SHP77 (cell line): ENCODE data around the gene PARP1.

Source experiments
- DNase-seq, 2 experiments: peaks; one replicate each; lab custom pipeline; 2025; lab: John Stamatoyannopoulos, UW

PARP1 gene

DNA sequence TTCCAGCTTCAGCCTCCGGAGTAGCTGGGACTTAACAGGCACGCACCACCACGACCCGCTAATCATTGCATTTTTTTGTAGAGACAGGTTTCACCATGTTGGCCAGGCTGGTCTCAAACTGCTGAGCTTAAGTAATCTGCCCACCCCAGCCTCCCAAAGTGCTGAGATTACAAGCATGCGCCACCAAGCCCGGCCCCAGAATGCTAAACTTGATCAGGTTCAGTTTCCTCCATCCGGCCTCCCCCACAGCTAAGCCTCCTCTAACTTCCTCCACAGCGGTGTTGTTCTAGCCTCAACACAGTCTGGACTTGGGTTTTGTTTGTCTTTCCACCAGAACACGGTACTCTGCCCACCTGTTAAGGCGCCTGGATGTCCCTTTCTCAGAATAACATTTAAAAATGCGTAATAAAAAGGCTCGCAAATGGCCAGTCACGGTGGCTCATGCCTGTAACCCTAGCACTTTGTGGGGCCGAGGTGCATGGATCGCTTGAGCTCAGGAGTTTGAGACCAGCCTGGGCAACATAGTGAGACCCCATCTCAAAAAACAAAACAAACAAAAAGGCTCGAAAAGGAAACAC lies 2.4 kb downstream of the PARP1 start:
- no peak for DNase-seq

- no peak for DNase-seq
These were observed 3.0 kb downstream of the PARP1 start for GRCh38 chr1:226404904-226405222.

- DNase-seq, result no peak
These were observed 3.6 kb downstream of the PARP1 start for GRCh38 chr1:226404063-226404903.

GRCh38 chr1:226403201-226404034 lies 4.5 kb downstream of the PARP1 start:
- DNase-seq, result no peak

DNA sequence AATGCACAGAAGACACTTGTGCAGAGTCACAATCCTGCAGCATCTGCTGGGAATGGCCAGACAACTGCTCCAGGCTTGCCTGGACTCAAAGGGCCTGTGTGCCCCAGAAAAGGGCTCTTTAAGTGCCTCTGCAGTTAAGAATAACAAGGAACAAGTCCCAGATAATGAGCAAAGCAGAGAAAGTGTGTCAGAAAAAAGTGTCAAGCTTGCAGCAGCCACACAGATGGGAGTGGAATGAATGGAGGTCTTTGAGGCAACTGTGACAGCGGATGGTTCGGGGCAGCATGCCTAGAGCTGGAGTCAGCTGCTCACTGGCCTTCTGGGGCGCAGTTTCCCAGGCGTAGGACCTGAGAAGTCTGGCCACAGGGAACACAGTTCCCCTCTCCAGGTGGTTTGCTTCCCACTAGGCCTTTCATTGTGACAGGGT lies 5.1 kb downstream of the PARP1 start:
- DNase-seq, result no peak

- no peak for DNase-seq
These were observed 6.3 kb downstream of the PARP1 start for GRCh38 chr1:226401355-226402303.

DNA sequence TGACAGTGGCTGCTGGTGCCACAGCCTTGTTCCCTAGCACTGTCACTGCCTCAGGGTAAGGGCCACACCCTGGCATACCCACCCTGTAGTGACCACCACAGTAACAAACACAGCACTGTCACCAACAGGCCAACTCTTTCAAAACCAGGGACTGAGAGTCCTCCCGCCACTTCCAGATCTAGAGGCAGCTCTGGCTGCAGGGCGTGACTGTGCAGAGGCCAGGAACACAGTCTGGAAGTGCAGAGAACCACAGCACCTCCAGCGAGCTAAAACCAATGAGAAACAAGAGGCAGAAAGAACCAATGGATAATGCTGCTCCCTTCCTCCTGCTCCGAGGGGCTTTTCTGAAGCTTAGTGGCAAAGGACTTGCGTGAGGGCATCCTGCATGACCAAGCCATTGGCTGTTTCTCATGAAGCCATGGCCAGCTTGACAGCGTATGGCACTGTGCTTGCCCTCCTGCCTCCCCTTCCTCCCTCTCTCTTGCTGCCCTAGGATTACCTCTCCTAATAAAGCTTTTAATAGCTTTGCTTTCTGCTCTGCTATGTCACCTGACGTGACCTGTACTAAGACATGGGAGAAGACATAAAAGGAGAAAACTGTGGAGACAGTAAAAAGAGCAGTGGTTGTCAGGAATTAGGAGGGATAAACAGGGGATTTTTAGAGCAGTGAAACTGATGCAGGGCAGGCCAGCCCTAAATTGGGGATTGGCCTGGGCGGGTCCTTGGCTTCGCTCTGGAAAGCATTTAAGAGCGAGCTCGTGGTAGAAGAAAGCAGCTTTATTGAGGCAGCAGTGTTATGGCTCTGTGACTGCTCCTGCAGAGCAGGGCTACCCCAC lies 7.2 kb downstream of the PARP1 start:
- DNase-seq, result no peak

- DNase-seq, result no peak
These were observed 9.8 kb downstream of the PARP1 start for GRCh38 chr1:226397955-226398636.

- DNase-seq, result no peak
These were observed 10.6 kb downstream of the PARP1 start for GRCh38 chr1:226397011-226397926.

GRCh38 chr1:226395753-226396152 lies 12.1 kb downstream of the PARP1 start:
- DNase-seq, result no peak

- DNase-seq, result no peak
These were observed 13.4 kb downstream of the PARP1 start for GRCh38 chr1:226394462-226394861.

DNA sequence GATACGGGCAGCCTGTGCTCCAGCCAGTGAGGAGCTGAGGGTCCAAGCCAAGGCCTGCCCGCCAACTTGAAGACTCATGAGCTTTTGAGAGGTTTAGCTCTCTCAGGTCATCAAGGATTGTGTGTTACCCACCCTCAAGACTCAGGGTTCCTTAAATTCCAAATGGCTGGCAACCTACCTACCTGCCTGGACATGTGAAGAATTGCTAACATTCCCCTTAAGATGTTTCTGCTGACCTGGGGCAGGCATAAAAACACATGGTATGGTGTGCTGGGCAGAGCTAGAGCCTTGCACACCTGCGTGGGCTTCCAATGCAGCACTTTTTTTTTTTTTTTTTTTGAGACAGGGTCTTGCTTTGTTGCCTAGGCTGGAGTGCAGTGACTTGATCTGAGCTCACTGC lies 17.2 kb downstream of the PARP1 start:
- no peak for DNase-seq

GRCh38 chr1:226388131-226388530 lies 19.8 kb downstream of the PARP1 start:
- DNase-seq, result no peak

GRCh38 chr1:226384717-226385116 lies 23.2 kb downstream of the PARP1 start:
- DNase-seq, result no peak

DNA sequence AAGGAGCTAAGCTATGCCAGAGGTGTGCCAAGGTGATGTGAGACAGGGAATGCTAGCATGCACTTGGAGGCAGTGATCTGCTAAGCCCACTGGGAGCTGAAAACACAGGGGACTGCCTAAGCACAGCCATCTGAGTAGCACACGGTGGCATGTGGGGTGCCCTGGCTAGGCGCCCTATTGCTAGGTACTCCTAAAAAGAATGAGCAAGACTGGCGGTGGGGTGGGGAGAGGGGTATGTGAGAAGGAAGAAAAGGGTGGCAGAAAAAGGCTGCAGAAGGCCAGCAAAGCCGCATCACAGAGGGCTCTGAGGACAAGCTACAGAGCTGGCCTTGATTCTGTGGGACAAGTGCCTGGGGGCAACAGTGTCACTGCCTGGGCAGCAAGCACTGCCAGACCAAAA lies 23.9 kb downstream of the PARP1 start:
- DNase-seq, result no peak

- DNase-seq, result no peak
These were observed 25.9 kb downstream of the PARP1 start for GRCh38 chr1:226382030-226382429.

GRCh38 chr1:226381226-226381998 lies 26.5 kb downstream of the PARP1 start:
- no peak for DNase-seq

- no peak for DNase-seq
These were observed 29.8 kb downstream of the PARP1 start for GRCh38 chr1:226378071-226378470.
